Measurements from ENCODE around the gene RHEBL1.

RHEBL1 gene

DNA sequence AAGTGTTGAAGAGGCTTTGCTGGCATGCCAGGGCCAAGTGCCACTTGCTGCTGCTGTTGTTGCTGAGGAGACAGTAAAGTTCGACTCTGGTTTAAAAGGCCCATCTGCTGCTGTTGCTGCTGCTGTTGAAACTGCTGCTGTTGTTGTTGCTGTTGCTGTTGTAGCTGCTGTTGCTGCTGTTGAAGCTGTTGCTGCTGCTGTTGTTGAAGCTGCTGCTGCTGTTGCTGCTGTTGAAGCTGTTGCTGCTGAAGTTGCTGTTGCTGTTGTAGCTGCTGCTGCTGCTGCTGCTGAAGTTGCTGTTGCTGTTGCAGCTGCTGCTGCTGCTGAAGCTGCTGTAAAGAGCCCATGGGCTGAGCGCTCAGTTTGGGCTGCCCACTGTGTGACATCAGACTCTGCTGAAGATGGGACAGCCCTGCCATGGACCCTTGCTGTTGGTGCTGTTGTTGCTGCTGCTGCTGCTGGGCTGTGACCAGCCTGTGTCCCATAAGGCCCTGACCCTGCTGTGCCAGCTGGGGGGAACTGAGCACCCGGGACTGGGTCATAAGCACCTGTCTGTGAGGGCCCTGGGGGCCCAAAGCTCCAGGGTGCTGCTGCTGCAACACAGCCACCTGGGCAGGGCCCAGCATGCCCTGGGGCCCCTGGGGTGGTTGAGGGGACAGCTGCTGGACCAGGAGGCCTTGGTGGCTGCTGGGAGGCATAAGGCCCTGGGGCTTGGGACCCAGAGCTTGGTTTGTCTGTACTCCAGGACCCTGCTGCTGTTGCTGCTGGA, 36.9 kb downstream of the RHEBL1 start:
- TF ChIP-seq, protein P1, sequence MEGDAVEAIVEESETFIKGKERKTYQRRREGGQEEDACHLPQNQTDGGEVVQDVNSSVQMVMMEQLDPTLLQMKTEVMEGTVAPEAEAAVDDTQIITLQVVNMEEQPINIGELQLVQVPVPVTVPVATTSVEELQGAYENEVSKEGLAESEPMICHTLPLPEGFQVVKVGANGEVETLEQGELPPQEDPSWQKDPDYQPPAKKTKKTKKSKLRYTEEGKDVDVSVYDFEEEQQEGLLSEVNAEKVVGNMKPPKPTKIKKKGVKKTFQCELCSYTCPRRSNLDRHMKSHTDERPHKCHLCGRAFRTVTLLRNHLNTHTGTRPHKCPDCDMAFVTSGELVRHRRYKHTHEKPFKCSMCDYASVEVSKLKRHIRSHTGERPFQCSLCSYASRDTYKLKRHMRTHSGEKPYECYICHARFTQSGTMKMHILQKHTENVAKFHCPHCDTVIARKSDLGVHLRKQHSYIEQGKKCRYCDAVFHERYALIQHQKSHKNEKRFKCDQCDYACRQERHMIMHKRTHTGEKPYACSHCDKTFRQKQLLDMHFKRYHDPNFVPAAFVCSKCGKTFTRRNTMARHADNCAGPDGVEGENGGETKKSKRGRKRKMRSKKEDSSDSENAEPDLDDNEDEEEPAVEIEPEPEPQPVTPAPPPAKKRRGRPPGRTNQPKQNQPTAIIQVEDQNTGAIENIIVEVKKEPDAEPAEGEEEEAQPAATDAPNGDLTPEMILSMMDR (IDR thresholded peaks at IDR 0.05; ENCODE audit: borderline replicate concordance, control extremely low read depth, extremely low read depth, insufficient read depth, missing control alignments), result no peak
- in situ Hi-C loops (cut with MboI; ENCODE audit: low sequenced_read_pairs, unreplicated experiment), result no loop called here
- no peak for DNase-seq (ENCODE audit: low spot score)

DNA sequence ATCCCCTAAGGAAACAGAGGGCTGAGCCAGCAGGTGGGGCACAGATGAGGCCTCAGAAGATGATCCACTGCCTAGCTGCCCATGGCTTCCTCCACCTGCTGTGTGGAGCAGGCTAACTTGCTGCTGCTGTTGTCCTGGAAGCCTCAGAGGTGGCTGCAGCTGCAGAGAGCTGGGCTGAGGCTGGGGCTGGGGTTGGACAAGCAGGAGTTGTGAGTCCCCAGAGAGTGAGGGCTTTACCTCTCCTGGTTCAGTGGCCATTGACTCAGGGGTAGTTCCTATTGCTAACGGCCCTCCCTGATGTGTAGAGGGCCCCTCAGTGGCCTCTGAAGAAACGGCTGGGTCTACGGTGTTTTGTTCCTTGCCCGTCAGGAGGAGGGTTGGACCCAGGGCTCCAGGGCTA, 37.5 kb downstream of the RHEBL1 start:
- no peak for DNase-seq (ENCODE audit: low spot score)
- in situ Hi-C loops (cut with MboI; ENCODE audit: low sequenced_read_pairs, unreplicated experiment), result no loop called here
- TF ChIP-seq, protein P1 (IDR thresholded peaks at IDR 0.05; ENCODE audit: borderline replicate concordance, control extremely low read depth, extremely low read depth, insufficient read depth, missing control alignments), result no peak

DNA sequence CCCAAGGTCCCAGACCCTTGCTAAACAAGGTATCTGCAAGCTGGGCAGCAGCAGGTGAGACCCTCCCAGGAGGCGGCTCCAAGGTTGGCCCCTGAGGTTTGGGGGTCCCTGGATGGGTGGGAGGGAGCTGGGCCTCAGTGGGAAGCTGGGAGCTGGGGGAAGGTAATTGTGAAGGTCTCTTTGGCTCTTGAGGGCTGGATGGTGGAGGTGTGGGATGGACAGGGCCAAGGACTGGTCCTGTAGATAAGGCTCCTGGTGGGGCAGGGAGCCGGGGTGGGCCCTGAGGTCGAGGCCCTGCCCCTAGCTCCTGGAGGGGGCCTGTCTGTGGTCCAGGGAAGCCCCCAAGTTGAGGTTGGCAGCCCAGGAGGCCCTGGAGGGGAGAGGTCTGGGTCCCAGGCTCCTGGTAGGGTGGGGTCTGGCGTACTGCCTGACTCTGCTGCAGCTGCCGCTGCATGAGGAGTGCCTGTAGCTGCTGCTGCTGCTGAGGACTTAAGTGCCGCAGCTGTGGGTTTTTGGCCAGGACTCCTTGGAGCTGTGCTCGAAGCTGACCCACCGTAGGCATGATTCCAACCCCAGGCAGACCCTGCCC, 38.1 kb downstream of the RHEBL1 start:
- TF ChIP-seq, protein P1 (IDR thresholded peaks at IDR 0.05; ENCODE audit: borderline replicate concordance, control extremely low read depth, extremely low read depth, insufficient read depth, missing control alignments), result no peak
- in situ Hi-C loops (cut with MboI; ENCODE audit: low sequenced_read_pairs, unreplicated experiment), result no loop called here
- no peak for DNase-seq (ENCODE audit: low spot score)

DNA sequence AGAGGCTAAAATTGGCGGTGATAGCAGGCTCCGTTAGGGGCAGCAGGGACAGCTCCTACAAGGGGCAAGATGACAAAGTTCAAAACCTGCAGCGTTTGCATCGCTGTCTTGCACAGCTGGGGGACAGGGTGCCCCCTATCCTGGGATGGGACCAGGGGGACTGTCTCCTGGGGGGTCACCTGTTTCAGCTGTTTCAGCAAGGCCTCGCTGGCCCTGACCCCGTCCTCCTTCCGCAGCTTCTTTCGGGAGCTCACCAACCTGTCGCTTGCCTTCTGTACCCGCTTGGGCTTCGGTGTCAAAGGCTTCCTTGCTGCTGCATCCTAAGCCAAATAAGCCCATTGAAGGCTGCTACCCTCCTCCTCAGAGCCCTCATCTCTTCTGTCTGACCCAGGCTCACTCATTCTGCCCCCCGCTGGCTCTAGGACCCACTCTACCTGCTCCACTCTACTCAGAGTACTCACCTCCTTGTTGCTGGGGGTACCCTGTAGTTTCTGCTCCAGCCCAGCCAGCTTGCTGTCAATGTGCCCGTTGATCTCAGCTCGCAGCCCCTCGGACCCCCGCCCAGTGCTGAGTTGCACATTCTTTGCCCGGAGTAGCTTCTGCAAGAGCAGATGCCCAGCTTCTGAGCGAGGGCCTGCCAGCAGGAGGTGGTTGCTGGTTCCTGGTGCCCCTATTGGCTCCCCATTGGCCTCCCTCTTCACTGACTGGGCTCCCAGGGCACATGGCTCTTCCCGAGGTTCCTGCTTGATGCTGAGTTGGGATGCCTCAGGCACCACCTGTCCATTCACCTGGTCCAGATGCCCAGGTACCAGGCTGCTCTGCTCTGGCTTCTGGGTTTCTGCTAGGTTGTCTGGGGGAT, 38.8 kb downstream of the RHEBL1 start:
- TF ChIP-seq, protein P1 (IDR thresholded peaks at IDR 0.05; ENCODE audit: borderline replicate concordance, control extremely low read depth, extremely low read depth, insufficient read depth, missing control alignments), result no peak
- in situ Hi-C loops (cut with MboI; ENCODE audit: low sequenced_read_pairs, unreplicated experiment), result no loop called here

DNA sequence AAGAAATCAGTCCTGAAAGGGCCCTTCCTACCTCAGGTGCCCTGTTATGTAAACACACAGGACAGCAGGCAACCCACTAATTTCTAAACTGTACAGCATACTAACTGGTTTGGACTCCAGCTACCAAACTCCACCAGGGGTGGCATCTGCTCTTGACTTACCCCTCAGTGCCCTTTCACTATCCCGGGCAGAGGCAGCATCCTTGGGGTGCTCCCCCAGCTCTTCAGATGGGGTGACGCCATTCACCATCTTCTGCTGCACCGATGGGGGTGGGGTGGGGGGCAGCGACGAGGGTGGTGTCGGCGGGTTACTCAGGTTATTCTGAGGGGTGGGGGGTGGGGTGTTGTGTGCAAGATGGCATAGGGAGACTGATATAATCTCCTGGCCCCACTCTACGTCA, 39.7 kb downstream of the RHEBL1 start:
- in situ Hi-C loops (cut with MboI; ENCODE audit: low sequenced_read_pairs, unreplicated experiment), result no loop called here
- TF ChIP-seq, protein P1 (IDR thresholded peaks at IDR 0.05; ENCODE audit: borderline replicate concordance, control extremely low read depth, extremely low read depth, insufficient read depth, missing control alignments), result no peak
- DNase-seq (ENCODE audit: low spot score), result no peak

More for the DNA sequence above, 38.8 kb downstream of the RHEBL1 start:
- no peak for DNase-seq (ENCODE audit: low spot score)

DNA sequence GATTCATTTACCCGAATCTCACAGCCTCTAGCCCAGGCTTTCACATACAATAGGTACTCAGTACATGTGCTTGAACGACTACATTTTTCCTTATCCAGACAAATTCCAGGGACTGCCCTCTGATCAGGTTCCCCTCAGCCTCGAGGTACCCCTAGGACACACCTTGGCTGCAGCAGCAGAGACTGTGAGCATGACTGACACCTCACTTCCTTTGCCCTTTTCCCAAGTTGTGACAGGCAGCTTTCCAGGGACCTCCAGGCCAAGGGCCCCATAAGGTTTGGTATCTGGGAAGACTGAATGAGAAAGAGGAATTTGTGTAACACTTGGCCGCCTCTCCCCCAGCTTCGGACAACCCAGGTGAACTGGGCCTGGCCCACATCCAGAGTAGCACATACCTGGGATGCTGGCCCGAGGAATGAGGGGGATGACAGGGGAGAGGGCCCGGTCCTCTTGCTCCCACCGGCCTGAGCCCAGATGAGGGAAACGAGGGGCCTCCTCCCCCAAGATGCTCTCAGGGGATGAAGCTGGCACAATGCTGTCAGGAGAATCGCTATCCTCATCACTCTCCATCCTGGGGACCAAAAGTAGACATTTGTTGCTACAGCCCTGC, 41.0 kb downstream of the RHEBL1 start:
- TF ChIP-seq, protein P1 (IDR thresholded peaks at IDR 0.05; ENCODE audit: borderline replicate concordance, control extremely low read depth, extremely low read depth, insufficient read depth, missing control alignments), result no peak
- in situ Hi-C loops (cut with MboI; ENCODE audit: low sequenced_read_pairs, unreplicated experiment), result no loop called here
- DNase-seq (ENCODE audit: low spot score), result no peak

Data from GM13976 (cell line).